HepG2 (cell line): Measurements from ENCODE around the gene GADD45GIP1. TPM values are rescaled to one million over a fixed set of nuclear protein-coding genes. Genes with fewer than 3 reads are reported as not detected.
A peak's percentile ranks its signal among the peaks of the same experiment; 100 is the strongest.

Experiments used
- ARNTL ChIP-seq: sonication (generic); formaldehyde crosslinking; IDR thresholded peaks from 2 replicates; pipeline ENCODE4 v1.4.0; 2020; ENCODE audit warnings: mild to moderate bottlenecking, missing genetic modification reagents
- CAMTA2 ChIP-seq: sonication (generic); formaldehyde crosslinking; IDR thresholded peaks from 2 replicates; pipeline ENCODE4 v1.4.0; 2020; ENCODE audit warnings: mild to moderate bottlenecking, missing genetic modification reagents, borderline replicate concordance
- CBFB ChIP-seq: sonication (generic); formaldehyde crosslinking; IDR thresholded peaks from 2 replicates; pipeline ENCODE4 v1.4.0; 2020; ENCODE audit warnings: missing genetic modification reagents
- FOSL1 ChIP-seq: sonication (generic); formaldehyde crosslinking; IDR thresholded peaks from 2 replicates; pipeline ENCODE4 v1.9.0; 2021; ENCODE audit warnings: missing genetic modification reagents, borderline replicate concordance
- MEIS2 ChIP-seq: sonication (generic); formaldehyde crosslinking; IDR thresholded peaks from 2 replicates; pipeline ENCODE4 v1.9.0; 2021; ENCODE audit warnings: mild to moderate bottlenecking, missing genetic modification reagents
- MIER2 ChIP-seq: IDR thresholded peaks from 2 replicates; pipeline ENCODE4 v1.6.1; 2016; ENCODE audit warnings: missing biosample characterization, missing genetic modification reagents
- NCOR1 ChIP-seq: fragments of 200-600 bp; sonication (generic); IDR thresholded peaks from 2 replicates; pipeline ENCODE4 v1.7.0; 2017; ENCODE audit warnings: antibody characterized with exemption, low read length, borderline replicate concordance
- PHF8 ChIP-seq: sonication (generic); formaldehyde crosslinking; IDR thresholded peaks from 2 replicates; pipeline ENCODE4 v1.5.0; 2020; ENCODE audit warnings: missing genetic modification reagents
- ZFP36 ChIP-seq: fragments of 150-350 bp; IDR thresholded peaks from 2 replicates; pipeline ENCODE4 v1.6.1; 2018; ENCODE audit warnings: borderline replicate concordance, low read length, low read depth; ENCODE audit not compliant: partially characterized antibody
- ZMYM3 ChIP-seq: sonication (generic); formaldehyde crosslinking; IDR thresholded peaks from 2 replicates; pipeline ENCODE4 v1.5.1; 2020; ENCODE audit warnings: mild to moderate bottlenecking, missing genetic modification reagents
- ZNF34 ChIP-seq: sonication (generic); formaldehyde crosslinking; IDR thresholded peaks from 2 replicates; pipeline ENCODE4 v1.4.0; 2020; ENCODE audit warnings: mild to moderate bottlenecking, missing genetic modification reagents, borderline replicate concordance
- ZNF367 ChIP-seq: sonication (generic); formaldehyde crosslinking; IDR thresholded peaks from 2 replicates; pipeline ENCODE4 v1.4.0; 2020; ENCODE audit warnings: missing genetic modification reagents, borderline replicate concordance
- ZNF546 ChIP-seq: sonication (generic); formaldehyde crosslinking; conservative IDR thresholded peaks from 2 replicates; pipeline ENCODE4 v1.8.1; 2023; ENCODE audit warnings: mild to moderate bottlenecking, missing genetic modification reagents
- ZNF558 ChIP-seq: sonication (generic); formaldehyde crosslinking; IDR thresholded peaks from 2 replicates; pipeline ENCODE4 v1.9.0; 2022; ENCODE audit warnings: mild to moderate bottlenecking, missing genetic modification reagents, borderline replicate concordance
- ZNF746 ChIP-seq: sonication (generic); formaldehyde crosslinking; IDR thresholded peaks from 2 replicates; pipeline ENCODE4 v1.8.0; 2022; ENCODE audit warnings: mild to moderate bottlenecking, missing genetic modification reagents
- ZNF772 ChIP-seq: sonication (generic); formaldehyde crosslinking; IDR thresholded peaks from 2 replicates; pipeline ENCODE4 v1.5.0; 2020; ENCODE audit warnings: mild to moderate bottlenecking, missing genetic modification reagents
- polyA plus RNA-seq, 8 experiments: library from polyadenylated mRNA; depleted of rRNA in 3 of 8; stranded (reverse) in 7 of 8; unstranded in 1 of 8; fragments of >200 nt; fragmentation: Illumina TruSeq in 4 of 8; extraction: Trizol in 4 of 8; gene quantifications; 2 replicates each; pipeline versions ENCODE4 v1.2.1 to v1.2.3, GENCODE V29; 2011 to 2016; ENCODE audit warnings: low read depth in 4 of 8, missing spikeins in 1 of 8, mixed read lengths in 1 of 8; ENCODE audit not compliant: insufficient read depth in 1 of 8
- total RNA-seq, 5 experiments: library from RNA; depleted of rRNA; stranded (reverse); fragments of >200 nt; fragmentation: Illumina TruSeq; extraction: Trizol; gene quantifications; 2 replicates each; pipeline ENCODE4 v1.2.3, GENCODE V29; 2016; ENCODE audit warnings: low read depth in 1 of 5
- TF ChIP-seq, protein P1 (sequence below): sonication (generic); formaldehyde crosslinking; conservative IDR thresholded peaks from 2 replicates; pipeline ENCODE4 v1.8.0; 2022; ENCODE audit warnings: low read depth, missing genetic modification reagents
- TF ChIP-seq, protein P2 (sequence below): sonication (generic); formaldehyde crosslinking; IDR thresholded peaks from 2 replicates; pipeline ENCODE4 v1.8.1; 2023; ENCODE audit warnings: mild to moderate bottlenecking, missing genetic modification reagents, borderline replicate concordance
- TF ChIP-seq, protein P3 (sequence below): sonication (generic); formaldehyde crosslinking; IDR thresholded peaks from 2 replicates; pipeline ENCODE4 v1.4.0; 2020; ENCODE audit warnings: mild to moderate bottlenecking, missing genetic modification reagents
- TF ChIP-seq, protein P4 (sequence below): sonication (generic); formaldehyde crosslinking; IDR thresholded peaks from 2 replicates; pipeline ENCODE4; 2020; ENCODE audit warnings: missing genetic modification reagents, mild to moderate bottlenecking, borderline replicate concordance
- TF ChIP-seq, protein P5 (sequence below): sonication (generic); formaldehyde crosslinking; IDR thresholded peaks from 2 replicates; pipeline ENCODE4 v1.4.0; 2020; ENCODE audit warnings: low read depth, mild to moderate bottlenecking, missing genetic modification reagents
- TF ChIP-seq, protein P6 (sequence below): IDR thresholded peaks from 2 replicates; pipeline ENCODE4 v1.6.1; 2016; ENCODE audit warnings: mild to moderate bottlenecking

Gene GADD45GIP1
- total and polyA plus RNA-seq, 2 of the 13 experiments (the other 11 are each of a cell fraction or from before 2014, with no cell fraction given), result 24.6 to 30.7 TPM

DNA sequence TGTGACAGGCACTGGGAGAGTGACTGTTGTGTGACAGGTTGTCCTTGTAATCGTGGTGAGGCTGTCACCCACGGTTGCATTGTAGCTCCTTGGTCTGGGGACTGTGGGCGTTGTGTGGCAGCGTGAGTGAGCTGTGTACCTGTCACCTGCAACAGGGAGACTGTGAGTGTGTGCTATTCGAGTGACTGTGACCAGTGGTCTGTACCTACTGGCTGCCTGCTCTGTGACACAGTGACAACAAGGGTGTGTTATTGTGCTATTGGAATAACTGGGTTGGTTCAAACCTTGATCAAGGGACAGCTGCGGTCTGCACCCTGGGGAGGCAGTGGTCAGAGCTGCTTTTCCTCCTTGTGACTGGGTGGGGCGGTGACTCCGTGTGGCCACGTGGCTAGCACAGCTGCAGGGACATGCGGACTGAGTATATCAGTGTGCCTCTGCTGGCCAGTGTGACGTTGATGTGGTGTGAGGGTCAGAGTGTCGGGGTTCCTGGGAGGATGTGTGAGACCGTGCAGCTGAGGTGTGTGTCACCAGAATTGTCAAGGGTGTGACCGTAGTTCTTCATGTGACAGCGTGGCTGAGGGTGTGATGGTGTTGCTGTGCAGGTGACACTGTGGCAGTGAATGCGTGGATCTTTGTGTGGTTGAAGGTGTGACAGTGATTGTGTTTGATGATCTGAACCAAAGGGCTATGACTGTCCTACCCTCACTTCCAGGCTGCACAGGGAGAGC is 28.2 kb upstream of the GADD45GIP1 start (continued):
- TF ChIP-seq, protein P1, sequence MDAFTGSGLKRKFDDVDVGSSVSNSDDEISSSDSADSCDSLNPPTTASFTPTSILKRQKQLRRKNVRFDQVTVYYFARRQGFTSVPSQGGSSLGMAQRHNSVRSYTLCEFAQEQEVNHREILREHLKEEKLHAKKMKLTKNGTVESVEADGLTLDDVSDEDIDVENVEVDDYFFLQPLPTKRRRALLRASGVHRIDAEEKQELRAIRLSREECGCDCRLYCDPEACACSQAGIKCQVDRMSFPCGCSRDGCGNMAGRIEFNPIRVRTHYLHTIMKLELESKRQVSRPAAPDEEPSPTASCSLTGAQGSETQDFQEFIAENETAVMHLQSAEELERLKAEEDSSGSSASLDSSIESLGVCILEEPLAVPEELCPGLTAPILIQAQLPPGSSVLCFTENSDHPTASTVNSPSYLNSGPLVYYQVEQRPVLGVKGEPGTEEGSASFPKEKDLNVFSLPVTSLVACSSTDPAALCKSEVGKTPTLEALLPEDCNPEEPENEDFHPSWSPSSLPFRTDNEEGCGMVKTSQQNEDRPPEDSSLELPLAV (CRISPR knock-in tag), result no peak
- TF ChIP-seq MIER2 (CRISPR knock-in tag) (no peak; the same call in 1 of the 2 replicates), ZNF367 (CRISPR knock-in tag) (no peak), PHF8 (CRISPR knock-in tag) (no peak; the same call in 1 of the 2 replicates), ZMYM3 (no peak; the same call in 1 of the 2 replicates), CBFB (CRISPR knock-in tag) (no peak; the same call in 1 of the 2 replicates), ZNF558 (CRISPR knock-in tag) (no peak), ZNF772 (CRISPR knock-in tag) (peak; percentile 51; the same call in 1 of the 2 replicates), MEIS2 (CRISPR knock-in tag) (peak; percentile 46; the same call in 1 of the 2 replicates), ARNTL (peak; percentile 52; the same call in 1 of the 2 replicates), FOSL1 (CRISPR knock-in tag) (no peak), ZNF546 (no peak), ZFP36 (no peak), CAMTA2 (CRISPR knock-in tag) (no peak), ZNF34 (CRISPR knock-in tag) (0 out of 2 replicates have a peak, but pooled peaks have one; percentile 34), ZNF746 (CRISPR knock-in tag) (0 out of 2 replicates have a peak, but pooled peaks have one; percentile 31), NCOR1 (no peak)
- TF ChIP-seq, protein P2, sequence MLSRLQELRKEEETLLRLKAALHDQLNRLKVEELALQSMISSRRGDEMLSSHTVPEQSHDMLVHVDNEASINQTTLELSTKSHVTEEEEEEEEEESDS (CRISPR knock-in tag), result no peak
- TF ChIP-seq, protein P3, sequence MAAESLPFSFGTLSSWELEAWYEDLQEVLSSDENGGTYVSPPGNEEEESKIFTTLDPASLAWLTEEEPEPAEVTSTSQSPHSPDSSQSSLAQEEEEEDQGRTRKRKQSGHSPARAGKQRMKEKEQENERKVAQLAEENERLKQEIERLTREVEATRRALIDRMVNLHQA (CRISPR knock-in tag), result no peak
- TF ChIP-seq, protein P4, sequence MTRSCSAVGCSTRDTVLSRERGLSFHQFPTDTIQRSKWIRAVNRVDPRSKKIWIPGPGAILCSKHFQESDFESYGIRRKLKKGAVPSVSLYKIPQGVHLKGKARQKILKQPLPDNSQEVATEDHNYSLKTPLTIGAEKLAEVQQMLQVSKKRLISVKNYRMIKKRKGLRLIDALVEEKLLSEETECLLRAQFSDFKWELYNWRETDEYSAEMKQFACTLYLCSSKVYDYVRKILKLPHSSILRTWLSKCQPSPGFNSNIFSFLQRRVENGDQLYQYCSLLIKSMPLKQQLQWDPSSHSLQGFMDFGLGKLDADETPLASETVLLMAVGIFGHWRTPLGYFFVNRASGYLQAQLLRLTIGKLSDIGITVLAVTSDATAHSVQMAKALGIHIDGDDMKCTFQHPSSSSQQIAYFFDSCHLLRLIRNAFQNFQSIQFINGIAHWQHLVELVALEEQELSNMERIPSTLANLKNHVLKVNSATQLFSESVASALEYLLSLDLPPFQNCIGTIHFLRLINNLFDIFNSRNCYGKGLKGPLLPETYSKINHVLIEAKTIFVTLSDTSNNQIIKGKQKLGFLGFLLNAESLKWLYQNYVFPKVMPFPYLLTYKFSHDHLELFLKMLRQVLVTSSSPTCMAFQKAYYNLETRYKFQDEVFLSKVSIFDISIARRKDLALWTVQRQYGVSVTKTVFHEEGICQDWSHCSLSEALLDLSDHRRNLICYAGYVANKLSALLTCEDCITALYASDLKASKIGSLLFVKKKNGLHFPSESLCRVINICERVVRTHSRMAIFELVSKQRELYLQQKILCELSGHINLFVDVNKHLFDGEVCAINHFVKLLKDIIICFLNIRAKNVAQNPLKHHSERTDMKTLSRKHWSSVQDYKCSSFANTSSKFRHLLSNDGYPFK (CRISPR knock-in tag), result no peak; the same call in 1 of the 2 replicates
- TF ChIP-seq, protein P5, sequence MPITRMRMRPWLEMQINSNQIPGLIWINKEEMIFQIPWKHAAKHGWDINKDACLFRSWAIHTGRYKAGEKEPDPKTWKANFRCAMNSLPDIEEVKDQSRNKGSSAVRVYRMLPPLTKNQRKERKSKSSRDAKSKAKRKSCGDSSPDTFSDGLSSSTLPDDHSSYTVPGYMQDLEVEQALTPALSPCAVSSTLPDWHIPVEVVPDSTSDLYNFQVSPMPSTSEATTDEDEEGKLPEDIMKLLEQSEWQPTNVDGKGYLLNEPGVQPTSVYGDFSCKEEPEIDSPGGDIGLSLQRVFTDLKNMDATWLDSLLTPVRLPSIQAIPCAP (CRISPR knock-in tag), result no peak
- TF ChIP-seq, protein P6, sequence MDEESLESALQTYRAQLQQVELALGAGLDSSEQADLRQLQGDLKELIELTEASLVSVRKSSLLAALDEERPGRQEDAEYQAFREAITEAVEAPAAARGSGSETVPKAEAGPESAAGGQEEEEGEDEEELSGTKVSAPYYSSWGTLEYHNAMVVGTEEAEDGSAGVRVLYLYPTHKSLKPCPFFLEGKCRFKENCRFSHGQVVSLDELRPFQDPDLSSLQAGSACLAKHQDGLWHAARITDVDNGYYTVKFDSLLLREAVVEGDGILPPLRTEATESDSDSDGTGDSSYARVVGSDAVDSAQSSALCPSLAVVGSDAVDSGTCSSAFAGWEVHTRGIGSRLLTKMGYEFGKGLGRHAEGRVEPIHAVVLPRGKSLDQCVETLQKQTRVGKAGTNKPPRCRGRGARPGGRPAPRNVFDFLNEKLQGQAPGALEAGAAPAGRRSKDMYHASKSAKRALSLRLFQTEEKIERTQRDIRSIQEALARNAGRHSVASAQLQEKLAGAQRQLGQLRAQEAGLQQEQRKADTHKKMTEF (CRISPR knock-in tag), result 0 out of 2 replicates have a peak, but pooled peaks have one; percentile 28
